Measurements from ENCODE around the gene SOCS7.

DNA sequence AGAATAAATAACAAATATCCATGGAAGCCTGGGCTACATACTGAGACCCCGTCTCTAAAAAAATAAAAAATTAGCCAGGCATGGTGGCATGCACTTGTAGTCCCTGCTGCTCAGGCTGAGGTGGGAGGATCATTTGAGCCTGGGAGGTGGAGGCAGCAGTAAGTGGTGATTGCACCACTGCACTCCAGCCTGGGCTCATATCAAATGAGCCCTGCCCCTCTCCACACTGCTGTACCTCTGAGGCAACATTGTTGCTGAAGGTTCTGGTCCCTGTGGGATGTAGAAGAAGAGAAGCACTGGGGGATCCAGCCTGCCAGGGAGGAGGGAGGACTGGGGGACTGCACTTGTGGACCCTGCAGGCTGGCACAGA lies 65.2 kb downstream of the SOCS7 start:
- TF ChIP-seq EZH2 (optimal IDR thresholded peaks at IDR 0.05; ENCODE audit: low read depth, low read length) (no peak), EZH2phosphoT487 (IDR thresholded peaks at IDR 0.05; ENCODE audit: low read length) (no peak)
- TF ChIP-seq, protein P1, sequence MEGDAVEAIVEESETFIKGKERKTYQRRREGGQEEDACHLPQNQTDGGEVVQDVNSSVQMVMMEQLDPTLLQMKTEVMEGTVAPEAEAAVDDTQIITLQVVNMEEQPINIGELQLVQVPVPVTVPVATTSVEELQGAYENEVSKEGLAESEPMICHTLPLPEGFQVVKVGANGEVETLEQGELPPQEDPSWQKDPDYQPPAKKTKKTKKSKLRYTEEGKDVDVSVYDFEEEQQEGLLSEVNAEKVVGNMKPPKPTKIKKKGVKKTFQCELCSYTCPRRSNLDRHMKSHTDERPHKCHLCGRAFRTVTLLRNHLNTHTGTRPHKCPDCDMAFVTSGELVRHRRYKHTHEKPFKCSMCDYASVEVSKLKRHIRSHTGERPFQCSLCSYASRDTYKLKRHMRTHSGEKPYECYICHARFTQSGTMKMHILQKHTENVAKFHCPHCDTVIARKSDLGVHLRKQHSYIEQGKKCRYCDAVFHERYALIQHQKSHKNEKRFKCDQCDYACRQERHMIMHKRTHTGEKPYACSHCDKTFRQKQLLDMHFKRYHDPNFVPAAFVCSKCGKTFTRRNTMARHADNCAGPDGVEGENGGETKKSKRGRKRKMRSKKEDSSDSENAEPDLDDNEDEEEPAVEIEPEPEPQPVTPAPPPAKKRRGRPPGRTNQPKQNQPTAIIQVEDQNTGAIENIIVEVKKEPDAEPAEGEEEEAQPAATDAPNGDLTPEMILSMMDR (IDR thresholded peaks at IDR 0.05; ENCODE audit: low read length), result no peak
